Ascending aorta (tissue), 2 donors: ENCODE data around the gene SEC61A1. TPM values are rescaled to one million over a fixed set of nuclear protein-coding genes. Genes with fewer than 3 reads are reported as not detected.

Experiments used
- DNase-seq, 2 donors: peaks; one replicate each; pipeline ENCODE4 v3.0.0-alpha.2; 2019; ENCODE audit warnings: low spot score in 2 of 2
- H3K27ac ChIP-seq, 2 donors: fragments of 200-600 bp; sonication (generic); one replicate each; pipeline ENCODE4 v1.5.1; 2016 to 2017; ENCODE audit warnings: mild to moderate bottlenecking in 1 of 2
- H3K27me3 ChIP-seq: fragments of 200-600 bp; sonication (generic); one replicate; pipeline ENCODE4 v1.5.1; 2017
- H3K36me3 ChIP-seq, 2 donors: fragments of 200-600 bp; sonication (generic); one replicate each; pipeline ENCODE4 v1.5.1; 2016
- H3K4me1 ChIP-seq, 2 donors: fragments of 200-600 bp; sonication (generic); one replicate each; pipeline ENCODE4 v1.5.1; 2016 to 2017; ENCODE audit warnings: mild to moderate bottlenecking in 1 of 2
- H3K4me3 ChIP-seq, 2 donors: fragments of 200-600 bp; sonication (generic); one replicate each; pipeline ENCODE4 v1.5.1; 2016 to 2017; ENCODE audit warnings: mild to moderate bottlenecking in 1 of 2
- H3K9me3 ChIP-seq, 2 donors: fragments of 200-600 bp; sonication (generic); one replicate each; pipeline ENCODE4 v1.5.1; 2016
- CTCF ChIP-seq, 3 experiments: fragments of 200-600 bp in 2 of 3; fragments of 450-650 bp in 1 of 3; sonication (generic) in 2 of 3; IDR thresholded peaks; one replicate each; pipeline ENCODE4 v1.5.1; 2016 to 2019; ENCODE audit warnings: antibody characterized with exemption in 3 of 3, mild to moderate bottlenecking in 1 of 3, moderate library complexity in 1 of 3
- intact Hi-C: fragments of 100-400 bp; cut with DNase I; formaldehyde crosslinking; loops from one replicate; pipeline ENCODE4 v1.15.1; 2023
- total RNA-seq: library from RNA; depleted of rRNA; stranded (reverse); fragments of >200 nt; gene quantifications from one replicate; pipeline ENCODE4 v1.1.0, GENCODE V29; 2016

SEC61A1 gene
- total RNA-seq, 1 donor from 2014 or later = 193 TPM

GRCh38 chr3:128009952-128010846 is 42.0 kb upstream of the SEC61A1 start:
- no peak for DNase-seq
- no peak for TF ChIP-seq CTCF (IDR thresholded peaks at IDR 0.05)
- no peaks in the 10 kb centered on the region for H3K9me3 ChIP-seq
- H3K27me3 ChIP-seq = no peaks in the 10 kb centered on the region
- H3K4me1 ChIP-seq = no peaks in the 10 kb centered on the region
- H3K27ac ChIP-seq = no peak overlapping the region
- intact Hi-C loops = no loop called here
- H3K4me3 ChIP-seq = no peak overlapping the region
- no peaks in the 10 kb centered on the region for H3K36me3 ChIP-seq

- Histone ChIP-seq H3K4me1 (no peaks in the 10 kb centered on the region), H3K36me3 (no peaks in the 10 kb centered on the region), H3K27me3 (no peaks in the 10 kb centered on the region), H3K4me3 (no peak overlapping the region), H3K27ac (no peak overlapping the region), H3K9me3 (no peaks in the 10 kb centered on the region)
- intact Hi-C loops = no loop called here
- no peak for TF ChIP-seq CTCF (IDR thresholded peaks at IDR 0.05)
- no peak for DNase-seq
Measured at GRCh38 chr3:128011140-128011539, 41.1 kb upstream of the SEC61A1 start.

GRCh38 chr3:128012050-128012449 is 40.2 kb upstream of the SEC61A1 start:
- H3K27ac ChIP-seq = no peak overlapping the region
- H3K27me3 ChIP-seq = no peaks in the 10 kb centered on the region
- no peaks in the 10 kb centered on the region for H3K9me3 ChIP-seq
- intact Hi-C loops = no loop called here
- H3K36me3 ChIP-seq = no peaks in the 10 kb centered on the region
- no peak for DNase-seq
- no peaks in the 10 kb centered on the region for H3K4me1 ChIP-seq
- no peak overlapping the region for H3K4me3 ChIP-seq
- TF ChIP-seq CTCF (IDR thresholded peaks at IDR 0.05) = no peak

GRCh38 chr3:128014548-128014947 is 37.7 kb upstream of the SEC61A1 start:
- Histone ChIP-seq H3K27me3 (no peaks in the 10 kb centered on the region), H3K9me3 (no peaks in the 10 kb centered on the region), H3K4me1 (no peaks in the 10 kb centered on the region), H3K36me3 (no peaks in the 10 kb centered on the region), H3K4me3 (no peak overlapping the region), H3K27ac (no peak overlapping the region)
- no peak for DNase-seq
- intact Hi-C loops = no loop called here
- no peak for TF ChIP-seq CTCF (IDR thresholded peaks at IDR 0.05)

- TF ChIP-seq CTCF (IDR thresholded peaks at IDR 0.05) = no peak
- intact Hi-C loops = no loop called here
- H3K9me3 ChIP-seq = no peaks in the 10 kb centered on the region
- no peak overlapping the region for H3K27ac ChIP-seq
- no peak overlapping the region for H3K4me3 ChIP-seq
- H3K27me3 ChIP-seq = no peaks in the 10 kb centered on the region
- no peak for DNase-seq
- H3K4me1 ChIP-seq = no peaks in the 10 kb centered on the region
- no peaks in the 10 kb centered on the region for H3K36me3 ChIP-seq
Measured at GRCh38 chr3:128016502-128016901, 35.7 kb upstream of the SEC61A1 start.
